K562 (cell line): Measurements from ENCODE around the gene KRIT1. TPM values are rescaled to one million over a fixed set of nuclear protein-coding genes. Genes with fewer than 3 reads are reported as not detected.

Source experiments
- ATAC-seq: fragments of 200-7000 bp; cut with Tn5 transposase; 3 replicates; pipeline ENCODE4 v1.9.1; 2020; ENCODE audit warnings: moderate library complexity
- BruUV-seq: library from RNA; stranded (reverse); fragments of 400-500 nt; replicated peaks from 2 replicates; lab custom pipeline; 2021; lab: Mats Ljungman, UMichigan
- CTCF ChIA-PET: fragments of 300-600 bp; formaldehyde crosslinking; extraction: SDS; loops from one replicate; lab custom pipeline; 2021; ENCODE audit warnings: low intra/inter-chr PET ratio; lab: Yijun Ruan, JAX
- POLR2A ChIA-PET: fragments of 300-600, 350-650 bp; sonication (Branson Sonifier 250); formaldehyde crosslinking; extraction: SDS; loops from one replicate; lab custom pipeline; 2021; ENCODE audit warnings: antibody characterized with exemption, inconsistent platforms; lab: Yijun Ruan, JAX
- DNase-seq, 4 experiments: peaks; one replicate each; pipeline versions ENCODE4 v3.0.0 to v3.0.0-alpha.2; 2011 to 2018; ENCODE audit warnings: low spot score in 3 of 4, mixed read lengths in 3 of 4; ENCODE audit errors: extremely low read depth in 1 of 4
- FAIRE-seq: peaks from 2 replicates; lab custom pipeline; 2011; peaks lifted over from hg19 to GRCh38; lab: Jason Lieb, UNC
- H2AFZ ChIP-seq: 2 replicates; pipeline ENCODE4 v1.6.0; 2011; ENCODE audit warnings: low read depth, low read length, control low read depth, inconsistent platforms
- H3K27ac ChIP-seq: fragments of 200-600 bp; 3 replicates; pipeline ENCODE4 v1.8.0; 2011; ENCODE audit warnings: low read depth, mild to moderate bottlenecking, control low read depth, inconsistent platforms, low read length, moderate library complexity, mixed read lengths; ENCODE audit errors: extremely low read depth
- H3K27me3 ChIP-seq, 2 experiments: fragments of 300-600 bp in 1 of 2; 2 replicates in 1 of 2; 3 replicates in 1 of 2; pipeline versions ENCODE4 v1.6.0 to v1.8.0; 2011; ENCODE audit warnings: inconsistent platforms in 2 of 2, low read length in 2 of 2, mild to moderate bottlenecking in 1 of 2, mixed read lengths in 1 of 2, moderate library complexity in 1 of 2; ENCODE audit not compliant: control insufficient read depth in 2 of 2, insufficient read depth in 2 of 2
- H3K36me3 ChIP-seq: fragments of 300-600 bp; 3 replicates; pipeline ENCODE4 v1.8.0; 2011; ENCODE audit warnings: mild to moderate bottlenecking, low read length, inconsistent platforms; ENCODE audit not compliant: control insufficient read depth, insufficient read depth
- H3K4me1 ChIP-seq, 2 experiments: fragments of 200-600 bp in 1 of 2; replicated peaks in 1 of 2; 2 replicates in 1 of 2; 3 replicates in 1 of 2; pipeline versions ENCODE4 v1.5.1 to v1.8.0; 2011; ENCODE audit warnings: inconsistent platforms in 2 of 2, low read length in 2 of 2, mild to moderate bottlenecking in 1 of 2, mixed read lengths in 1 of 2, moderate library complexity in 1 of 2; ENCODE audit not compliant: control insufficient read depth in 2 of 2, insufficient read depth in 2 of 2
- H3K4me2 ChIP-seq: 2 replicates; pipeline ENCODE4 v1.6.1; 2011; ENCODE audit warnings: low read length, control low read depth, inconsistent platforms, mixed read lengths; ENCODE audit not compliant: insufficient read depth
- H3K4me3 ChIP-seq: fragments of 200-600 bp; sonication (generic), shearing (Covaris generic); 2 replicates; pipeline ENCODE4 v1.5.1; 2016; ENCODE audit warnings: control low read depth, inconsistent platforms
- H3K79me2 ChIP-seq: fragments of 200-600 bp; 3 replicates; pipeline ENCODE4 v1.8.0; 2011; ENCODE audit warnings: low read length, inconsistent platforms; ENCODE audit not compliant: control insufficient read depth, insufficient read depth
- H3K9ac ChIP-seq, 2 experiments: 2 replicates each; pipeline versions ENCODE4 v1.6.0 to v1.6.1; 2011; ENCODE audit warnings: low read depth in 2 of 2, low read length in 2 of 2, control low read depth in 1 of 2, inconsistent platforms in 1 of 2, mild to moderate bottlenecking in 1 of 2, mixed read lengths in 1 of 2; ENCODE audit not compliant: insufficient read depth in 1 of 2
- H3K9me1 ChIP-seq: one replicate; pipeline ENCODE4 v1.6.0; 2011; ENCODE audit warnings: inconsistent platforms, mild to moderate bottlenecking, low read length, moderate library complexity; ENCODE audit not compliant: control insufficient read depth, insufficient read depth
- H3K9me3 ChIP-seq: replicated peaks from 2 replicates; pipeline ENCODE4 v1.5.1; 2011; ENCODE audit warnings: low read depth, low read length, inconsistent platforms; ENCODE audit not compliant: control insufficient read depth, insufficient read depth
- H4K20me1 ChIP-seq: replicated peaks from 2 replicates; pipeline ENCODE4 v1.6.1; 2011; ENCODE audit warnings: low read length, inconsistent platforms, mixed read lengths; ENCODE audit not compliant: control insufficient read depth, insufficient read depth
- ETS2 ChIP-seq: IDR thresholded peaks from 2 replicates; pipeline ENCODE4 v1.6.1; 2016; ENCODE audit warnings: borderline replicate concordance, missing genetic modification characterization, mild to moderate bottlenecking, moderate library complexity, missing compliant biosample characterization; ENCODE audit not compliant: poor library complexity, severe bottlenecking
- HMG20A ChIP-seq: fragments of 450-650 bp; formaldehyde crosslinking; conservative IDR thresholded peaks from 2 replicates; pipeline ENCODE4 v1.4.0; 2020; ENCODE audit warnings: mild to moderate bottlenecking, mixed read lengths
- MAZ ChIP-seq, 2 experiments: fragments of 450-650 bp in 1 of 2; sonication (generic) in 1 of 2; formaldehyde crosslinking; IDR thresholded peaks in 1 of 2; conservative IDR thresholded peaks in 1 of 2; 2 replicates each; pipeline versions ENCODE4 v1.4.0 to v1.5.0; 2020; ENCODE audit warnings: mild to moderate bottlenecking in 1 of 2, missing genetic modification reagents in 1 of 2
- MCM7 ChIP-seq, 2 experiments: fragments of 450-650 bp; IDR thresholded peaks; 2 replicates each; pipeline ENCODE4 v1.6.1; 2016 to 2018
- NFYB ChIP-seq: IDR thresholded peaks from 2 replicates; pipeline ENCODE4 v1.6.1; 2011; ENCODE audit warnings: mild to moderate bottlenecking, moderate library complexity; ENCODE audit not compliant: insufficient read length; ENCODE audit errors: extremely low read depth
- PML ChIP-seq: IDR thresholded peaks from 2 replicates; pipeline ENCODE4 v1.6.1; 2012; ENCODE audit warnings: low read length, inconsistent platforms
- RERE ChIP-seq: sonication (generic); formaldehyde crosslinking; IDR thresholded peaks from 2 replicates; pipeline ENCODE4 v1.8.0; 2023; ENCODE audit warnings: missing genetic modification reagents, mild to moderate bottlenecking, borderline replicate concordance
- U2AF2 ChIP-seq: fragments of 200-400 bp; formaldehyde crosslinking; optimal IDR thresholded peaks from 2 replicates; pipeline ENCODE3; 2017; ENCODE audit warnings: low read depth, mild to moderate bottlenecking, low read length
- ZNF124 ChIP-seq: sonication (generic); formaldehyde crosslinking; IDR thresholded peaks from 2 replicates; pipeline ENCODE4 v1.8.1; 2022; ENCODE audit warnings: missing genetic modification reagents
- ZNF507 ChIP-seq: conservative IDR thresholded peaks from 2 replicates; pipeline ENCODE4 v1.6.1; 2017; ENCODE audit warnings: missing genetic modification characterization, missing compliant biosample characterization
- WGBS: fragments of 100-300 bp; shearing (Covaris generic); methylation state at CpG from one replicate; pipeline ENCODE4 v1.1.6; 2016; ENCODE audit warnings: low coverage, mixed read lengths; ENCODE audit not compliant: insufficient coverage; ENCODE audit errors: missing lambda C conversion rate; 5-methylcytosine and 5-hydroxymethylcytosine counted together
- in situ Hi-C: fragments of 300-500 bp; cut with MboI; formaldehyde crosslinking; loops from 4 replicates; pipeline ENCODE4 v1.15.0; 2018; ENCODE audit warnings: inconsistent platforms, mixed read lengths
- intact Hi-C: fragments of 100-400 bp; cut with micrococcal nuclease; formaldehyde crosslinking; loops from 2 replicates; pipeline ENCODE4 v1.14.2; 2022
- polyA plus RNA-seq, 8 experiments: library from polyadenylated mRNA; depleted of rRNA in 4 of 8; stranded (reverse) in 5 of 8; unstranded in 3 of 8; fragments of >200 nt; fragmentation: Nextera tagmentation in 2 of 8; fragmentation: Illumina TruSeq in 1 of 8; extraction: Ambion mirVana in 2 of 8; extraction: Trizol in 1 of 8; gene quantifications; 2 replicates each; pipeline versions ENCODE4 v1.2.1 to v1.2.3, GENCODE V29; 2011 to 2014; ENCODE audit warnings: inconsistent platforms in 1 of 8, missing spikeins in 1 of 8
- total RNA-seq, 7 experiments: library from RNA; depleted of rRNA in 6 of 7; stranded (reverse); fragments of >200 nt in 6 of 7; fragmentation: Illumina TruSeq in 2 of 7; extraction: Trizol in 2 of 7; gene quantifications; 2 replicates each; pipeline versions ENCODE4 v1.2.1 to v1.2.3, GENCODE V29; 2011 to 2021; ENCODE audit warnings: low replicate concordance in 1 of 7
- TF ChIP-seq, protein P1 (sequence below): fragments of 450-650 bp; IDR thresholded peaks from 2 replicates; pipeline ENCODE4 v1.6.1; 2016; ENCODE audit warnings: borderline replicate concordance

The KRIT1 gene
- total and polyA plus RNA-seq, 9 of the 15 experiments (the other 6 are each of a cell fraction or from before 2014, with no cell fraction given) = 21.5 to 81.4 (median 55.9) TPM

- H3K4me3 ChIP-seq = no peak overlapping the region
- ChIA-PET POLR2A (interaction anchor here (1.3 kb wide), 1 partner anchor 11 kb away, joined by 3 read pairs; no protein-coding TSS in a partner anchor), CTCF (no interaction called here)
- DNase-seq (no peak), FAIRE-seq (no peak), ATAC-seq (no peak)
- no peaks in the 10 kb centered on the region for H3K27me3 ChIP-seq
- BruUV-seq = no TSS peak
- H3K36me3 ChIP-seq = no peaks in the 10 kb centered on the region
- H3K4me1 ChIP-seq = no peaks in the 10 kb centered on the region
- H3K79me2 ChIP-seq = peaks cover 1% of the 10 kb centered on the region; the same call in 2 of the 3 replicates
- no peaks in the 10 kb centered on the region for H3K9me1 ChIP-seq
- intact Hi-C loops = no loop called here
- no peak overlapping the region for H3K27ac ChIP-seq
- H4K20me1 ChIP-seq = no peaks in the 10 kb centered on the region
- no peak overlapping the region for H2AFZ ChIP-seq
- H3K9ac ChIP-seq = no peak overlapping the region
- TF ChIP-seq NFYB (no peak), MCM7 (IDR thresholded peaks at IDR 0.05) (no peak), RERE (CRISPR knock-in tag) (no peak), ZNF124 (no peak), HMG20A (CRISPR knock-in tag) (no peak), MAZ (CRISPR knock-in tag; conservative IDR thresholded peaks at IDR 0.05 in 1 of 2, IDR thresholded peaks at IDR 0.05 in 1 of 2) (no peak), ETS2 (tag) (no peak), U2AF2 (no peak), ZNF507 (tag) (no peak), PML (no peak)
- TF ChIP-seq, protein P1, sequence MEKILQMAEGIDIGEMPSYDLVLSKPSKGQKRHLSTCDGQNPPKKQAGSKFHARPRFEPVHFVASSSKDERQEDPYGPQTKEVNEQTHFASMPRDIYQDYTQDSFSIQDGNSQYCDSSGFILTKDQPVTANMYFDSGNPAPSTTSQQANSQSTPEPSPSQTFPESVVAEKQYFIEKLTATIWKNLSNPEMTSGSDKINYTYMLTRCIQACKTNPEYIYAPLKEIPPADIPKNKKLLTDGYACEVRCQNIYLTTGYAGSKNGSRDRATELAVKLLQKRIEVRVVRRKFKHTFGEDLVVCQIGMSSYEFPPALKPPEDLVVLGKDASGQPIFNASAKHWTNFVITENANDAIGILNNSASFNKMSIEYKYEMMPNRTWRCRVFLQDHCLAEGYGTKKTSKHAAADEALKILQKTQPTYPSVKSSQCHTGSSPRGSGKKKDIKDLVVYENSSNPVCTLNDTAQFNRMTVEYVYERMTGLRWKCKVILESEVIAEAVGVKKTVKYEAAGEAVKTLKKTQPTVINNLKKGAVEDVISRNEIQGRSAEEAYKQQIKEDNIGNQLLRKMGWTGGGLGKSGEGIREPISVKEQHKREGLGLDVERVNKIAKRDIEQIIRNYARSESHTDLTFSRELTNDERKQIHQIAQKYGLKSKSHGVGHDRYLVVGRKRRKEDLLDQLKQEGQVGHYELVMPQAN = no peak
- TF ChIP-seq, all 486 proteins: peak for 0
- WGBS = 93% methylated on average over 6 of the region's 6 CpGs
- Histone ChIP-seq H3K9me3 (peaks cover 9% of the 10 kb centered on the region; the same call in 1 of the 2 replicates), H3K4me2 (no peak overlapping the region)
- in situ Hi-C loops = no loop called here
These were observed 36.6 kb upstream of the KRIT1 start for GRCh38 chr7:92282221-92282814.
